CD14-positive monocyte (primary cell): ENCODE data around the gene FOXE3. TPM values are rescaled to one million over a fixed set of nuclear protein-coding genes. Genes with fewer than 3 reads are reported as not detected.
A peak's percentile ranks its signal among the peaks of the same experiment; 100 is the strongest.
"Not testable (repeated sequence)": the region's sequence is repeated elsewhere in the genome, so short reads cannot be mapped to it uniquely, and the experiment has no call there.

ENCODE experiments used
- DNase-seq, 3 donors: peaks; one replicate each; pipeline ENCODE4 v3.0.0-alpha.2; 2011 to 2022
- H2AFZ ChIP-seq: 2 replicates; pipeline ENCODE4 v1.6.0; 2012; ENCODE audit warnings: mild to moderate bottlenecking, low read depth, low read length, inconsistent platforms; ENCODE audit not compliant: insufficient read depth, poor library complexity, severe bottlenecking
- H3K27ac ChIP-seq, 2 donors: 1 replicate in 1 of 2; 2 replicates in 1 of 2; pipeline ENCODE4 v1.5.1; 2012 to 2013; ENCODE audit warnings: low read length in 2 of 2, control low read depth in 1 of 2, inconsistent platforms in 1 of 2, low read depth in 1 of 2, mild to moderate bottlenecking in 1 of 2
- H3K27me3 ChIP-seq, 2 donors: one replicate each; pipeline versions ENCODE4 v1.6.0 to v1.6.1; 2011 to 2013; ENCODE audit warnings: low read length in 2 of 2; ENCODE audit not compliant: control insufficient read depth in 2 of 2, insufficient read depth in 2 of 2
- H3K36me3 ChIP-seq, 2 donors: replicated peaks in 1 of 2; 1 replicate in 1 of 2; 2 replicates in 1 of 2; pipeline versions ENCODE4 v1.5.1 to v1.6.1; 2012 to 2013; ENCODE audit warnings: low read length in 2 of 2, control low read depth in 1 of 2, inconsistent platforms in 1 of 2, mild to moderate bottlenecking in 1 of 2; ENCODE audit not compliant: insufficient read depth in 2 of 2, control insufficient read depth in 1 of 2
- H3K4me1 ChIP-seq, 2 donors: 1 replicate in 1 of 2; 2 replicates in 1 of 2; pipeline versions ENCODE4 v1.5.1 to v1.6.1; 2012 to 2013; ENCODE audit warnings: low read length in 2 of 2, control low read depth in 1 of 2, inconsistent platforms in 1 of 2, mild to moderate bottlenecking in 1 of 2, moderate library complexity in 1 of 2; ENCODE audit not compliant: insufficient read depth in 2 of 2, control insufficient read depth in 1 of 2
- H3K4me2 ChIP-seq: replicated peaks from 2 replicates; pipeline ENCODE3; 2012; ENCODE audit warnings: low read length, moderate library complexity, mild to moderate bottlenecking; ENCODE audit not compliant: poor library complexity, severe bottlenecking; ENCODE audit errors: extremely low read depth
- H3K4me3 ChIP-seq, 3 experiments: fragments of 200-600 bp in 1 of 3; sonication (generic) in 1 of 3; replicated peaks in 1 of 3; 1 replicate in 2 of 3; 2 replicates in 1 of 3; pipeline ENCODE4 v1.5.1; 2011 to 2013; ENCODE audit warnings: low read length in 3 of 3, mild to moderate bottlenecking in 3 of 3, control low read depth in 2 of 3, low read depth in 2 of 3, inconsistent platforms in 1 of 3, moderate library complexity in 1 of 3
- H3K79me2 ChIP-seq: 2 replicates; pipeline ENCODE4 v1.6.0; 2012; ENCODE audit warnings: mild to moderate bottlenecking, control low read depth, inconsistent platforms, low read length, moderate library complexity; ENCODE audit not compliant: insufficient read depth
- H3K9ac ChIP-seq: 2 replicates; pipeline ENCODE4 v1.6.0; 2017; ENCODE audit warnings: low read length, mild to moderate bottlenecking; ENCODE audit not compliant: insufficient read depth, poor library complexity, severe bottlenecking
- H3K9me3 ChIP-seq, 2 donors: replicated peaks in 1 of 2; 1 replicate in 1 of 2; 2 replicates in 1 of 2; pipeline versions ENCODE4 v1.5.1 to v1.6.1; 2012 to 2013; ENCODE audit warnings: low read length in 2 of 2, control low read depth in 1 of 2; ENCODE audit not compliant: control insufficient read depth in 1 of 2, insufficient read depth in 1 of 2
- H4K20me1 ChIP-seq: 2 replicates; pipeline ENCODE4 v1.6.0; 2012; ENCODE audit warnings: mild to moderate bottlenecking, low read length, control low read depth, moderate library complexity; ENCODE audit not compliant: insufficient read depth
- H3K27ac Mint-ChIP-seq, 7 donors: one replicate each; pipeline ENCODE4 v1.8.0; 2020; ENCODE audit warnings: mild to moderate bottlenecking in 7 of 7, mixed read lengths in 7 of 7, moderate library complexity in 6 of 7, inconsistent platforms in 2 of 7
- H3K27me3 Mint-ChIP-seq, 3 donors: one replicate each; pipeline ENCODE4 v1.8.0; 2021 to 2022; ENCODE audit warnings: low read depth in 3 of 3, mild to moderate bottlenecking in 3 of 3, mixed read lengths in 3 of 3, moderate library complexity in 3 of 3, inconsistent platforms in 1 of 3
- H3K36me3 Mint-ChIP-seq, 2 donors: one replicate each; pipeline ENCODE4 v1.8.0; 2020; ENCODE audit warnings: mixed read lengths in 2 of 2, inconsistent platforms in 1 of 2, mild to moderate bottlenecking in 1 of 2
- H3K4me1 Mint-ChIP-seq: one replicate; pipeline ENCODE4 v1.8.0; 2020; ENCODE audit warnings: mild to moderate bottlenecking, mixed read lengths
- H3K4me3 Mint-ChIP-seq, 2 donors: one replicate each; pipeline ENCODE4 v1.8.0; 2020; ENCODE audit warnings: mild to moderate bottlenecking in 2 of 2, mixed read lengths in 2 of 2, moderate library complexity in 1 of 2
- H3K9me3 Mint-ChIP-seq, 7 donors: one replicate each; pipeline ENCODE4 v1.8.0; 2020 to 2022; ENCODE audit warnings: mixed read lengths in 7 of 7, mild to moderate bottlenecking in 6 of 7, moderate library complexity in 6 of 7, inconsistent platforms in 2 of 7
- CTCF ChIP-seq: fragments of 200-600 bp; IDR thresholded peaks from one replicate; pipeline ENCODE4 v1.8.0; 2022; ENCODE audit warnings: antibody characterized with exemption, mild to moderate bottlenecking
- WGBS: methylation state at CpG from one replicate; pipeline ENCODE4 v1.1.5; 2013; ENCODE audit warnings: missing lambda C conversion rate; ENCODE audit not compliant: insufficient coverage; 5-methylcytosine and 5-hydroxymethylcytosine counted together
- intact Hi-C, 2 donors: fragments of 100-400 bp; cut with micrococcal nuclease; formaldehyde crosslinking; loops; one replicate each; pipeline versions ENCODE4 v1.15.0 to v1.15.1; 2023
- polyA plus RNA-seq, 3 donors: library from polyadenylated mRNA; depleted of rRNA in 1 of 3; unstranded in 2 of 3; stranded (reverse) in 1 of 3; fragments of 300-500 nt in 2 of 3; fragments of >200 nt in 1 of 3; fragmentation: Illumina TruSeq in 2 of 3; gene quantifications; 1 replicate in 2 of 3; 2 replicates in 1 of 3; pipeline ENCODE4 v1.2.3, GENCODE V29; 2012 to 2021

FOXE3 gene
- polyA plus RNA-seq, 3 donors: not detected

- no peak overlapping the region for H3K27ac Mint-ChIP-seq
- DNase-seq: no peak
- Histone ChIP-seq H3K27ac (no peak overlapping the region), H2AFZ (no peak overlapping the region), H3K9ac (no peak overlapping the region), H3K27me3 (peaks cover 42 to 56% of the 10 kb centered on the region in 2 donors), H3K4me3 (no peak overlapping the region), H4K20me1 (no peaks in the 10 kb centered on the region), H3K79me2 (no peaks in the 10 kb centered on the region), H3K9me3 (peaks cover 0 to 17% of the 10 kb centered on the region in 2 donors), H3K4me1 (no peaks in the 10 kb centered on the region), H3K36me3 (no peaks in the 10 kb centered on the region), H3K4me2 (no peak overlapping the region)
- H3K4me1 Mint-ChIP-seq: peaks cover 1% of the 10 kb centered on the region
- 100% methylated on average over 1 of the region's 1 CpG for WGBS
- peak overlapping the region in 1 of 2 donors; percentile 59 for H3K4me3 Mint-ChIP-seq
- no peaks in the 10 kb centered on the region for H3K36me3 Mint-ChIP-seq
- peaks cover 0 to 8% (median 4%) of the 10 kb centered on the region in 7 donors for H3K9me3 Mint-ChIP-seq
- TF ChIP-seq CTCF: no peak
- peaks cover 55 to 71% (median 68%) of the 10 kb centered on the region in 3 donors for H3K27me3 Mint-ChIP-seq
- intact Hi-C loops: no loop called here
Measured at GRCh38 chr1:47452426-47452825, 36.3 kb downstream of the FOXE3 start.

GRCh38 chr1:47453910-47454309, 37.8 kb downstream of the FOXE3 start:
- H2AFZ ChIP-seq, H3K79me2 ChIP-seq, H3K4me2 ChIP-seq, H4K20me1 ChIP-seq, H3K4me3 ChIP-seq, H3K36me3 Mint-ChIP-seq, H3K27ac Mint-ChIP-seq, H3K4me3 Mint-ChIP-seq, H3K36me3 ChIP-seq, H3K4me1 ChIP-seq, intact Hi-C loops, H3K9me3 Mint-ChIP-seq, H3K27ac ChIP-seq, H3K4me1 Mint-ChIP-seq, DNase-seq, H3K9ac ChIP-seq: not testable (repeated sequence)
- peaks cover 34 to 42% of the 10 kb centered on the region in 2 donors for H3K27me3 ChIP-seq
- 60% methylated on average over 1 of the region's 2 CpGs for WGBS
- H3K9me3 ChIP-seq: peaks cover 0 to 10% of the 10 kb centered on the region in 2 donors
- peaks cover 50 to 72% (median 67%) of the 10 kb centered on the region in 3 donors for H3K27me3 Mint-ChIP-seq
